Measurements from ENCODE around the gene SLAMF6. TPM values are rescaled to one million over a fixed set of nuclear protein-coding genes. Genes with fewer than 3 reads are reported as not detected.
A peak's percentile ranks its signal among the peaks of the same experiment; 100 is the strongest.

The SLAMF6 gene
- total and polyA plus RNA-seq, 2 donors, result 0.53 to 1.1 TPM

DNA sequence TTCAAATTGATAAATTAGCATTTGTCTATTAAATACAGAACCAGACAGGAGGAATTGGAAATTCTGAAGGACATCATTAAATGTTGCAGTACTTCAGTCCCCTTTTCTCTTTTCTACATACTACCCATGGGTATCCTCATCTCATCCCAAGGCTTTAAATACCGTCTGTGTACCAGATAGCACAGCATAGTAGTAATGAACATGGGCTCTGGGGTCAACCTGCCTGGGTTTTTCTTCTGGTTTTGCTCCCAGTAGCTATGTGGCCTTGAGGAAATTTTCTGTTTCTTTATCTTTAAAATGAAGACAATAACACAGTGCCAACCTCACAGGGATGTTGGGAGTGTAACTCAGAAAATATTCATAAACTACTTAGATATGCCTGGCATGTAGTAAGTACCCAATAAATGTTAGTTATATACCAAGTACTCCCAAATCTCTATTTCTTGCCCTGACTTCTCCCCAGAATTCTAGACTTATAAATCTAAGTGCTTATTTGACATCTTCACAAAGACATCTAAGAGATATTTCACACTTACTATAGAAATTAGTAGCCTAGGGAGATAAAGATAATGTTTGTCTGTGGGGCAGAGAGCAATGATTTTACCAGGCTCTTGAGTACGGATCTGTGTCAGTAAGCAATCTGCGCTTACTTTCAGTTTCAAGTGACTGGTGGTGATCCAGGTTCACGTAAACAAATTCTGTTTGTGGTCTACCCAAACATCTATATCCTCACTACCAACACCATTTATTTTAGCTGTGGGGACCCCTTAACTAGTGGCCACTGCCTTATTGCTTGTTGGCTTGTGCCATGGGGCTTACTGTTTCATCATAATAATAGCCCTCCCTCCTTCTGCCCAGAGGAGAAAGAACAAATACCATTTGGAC is 85.4 kb downstream of the SLAMF6 start:
- Histone ChIP-seq H3K4me3 (ENCODE audit: low read depth, low read length) (no peak overlapping the region), H3K27ac (ENCODE audit: low read depth) (peak overlapping the region; percentile 29), H3K4me1 (ENCODE audit: insufficient read depth) (no peaks in the 10 kb centered on the region), H3K36me3 (ENCODE audit: insufficient read depth) (no peaks in the 10 kb centered on the region)
- 64% methylated on average over 4 of the region's 4 CpGs for WGBS
- no peak for DNase-seq (ENCODE audit: extremely low spot score)

DNA sequence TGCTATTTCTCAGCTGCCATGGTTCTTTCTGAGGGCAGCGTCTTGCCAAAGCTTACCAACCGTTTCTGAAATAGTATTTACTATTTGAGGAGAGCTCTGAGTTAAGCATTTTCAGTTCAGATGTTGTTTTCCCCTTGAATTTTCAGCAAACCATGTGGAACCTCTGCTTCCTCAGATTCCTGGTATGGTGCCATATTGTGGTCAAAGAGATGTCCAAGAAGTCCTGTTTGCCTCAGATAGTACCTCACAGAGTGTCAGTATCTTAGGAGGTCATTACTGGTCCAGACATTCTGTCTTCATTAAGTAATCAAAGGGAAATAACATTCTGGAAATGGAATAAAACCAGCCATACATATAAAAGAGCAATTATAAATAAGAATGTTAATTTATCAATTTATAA is 86.1 kb downstream of the SLAMF6 start:
- Histone ChIP-seq H3K4me3 (ENCODE audit: low read depth, low read length) (no peak overlapping the region), H3K27ac (ENCODE audit: low read depth) (no peak overlapping the region), H3K4me1 (ENCODE audit: insufficient read depth) (no peaks in the 10 kb centered on the region), H3K36me3 (ENCODE audit: insufficient read depth) (no peaks in the 10 kb centered on the region)
- DNase-seq (ENCODE audit: extremely low spot score), result no peak
- 72% methylated on average over 2 of the region's 2 CpGs for WGBS

Other genes with a start within 250 kb of the SLAMF6 start
- 46.7 TPM for gene PEX19, start 238.1 kb downstream of the SLAMF6 start, total RNA-seq
- 55.0 TPM for gene PEX19, start 238.1 kb downstream of the SLAMF6 start, polyA plus RNA-seq
- gene COPA, start 180.0 kb downstream of the SLAMF6 start, total RNA-seq, result 209 TPM
- gene COPA, start 180.0 kb downstream of the SLAMF6 start, polyA plus RNA-seq, result 69.5 TPM
- gene NCSTN, start 179.9 kb downstream of the SLAMF6 start, total RNA-seq, result 45.4 TPM
- 57.5 TPM for gene NCSTN, start 179.9 kb downstream of the SLAMF6 start, polyA plus RNA-seq
- not detected for gene NHLH1, start 156.2 kb downstream of the SLAMF6 start, total RNA-seq
- gene NHLH1, start 156.2 kb downstream of the SLAMF6 start, polyA plus RNA-seq, result 0.05 TPM
- 4.1 TPM for gene VANGL2, start 122.7 kb downstream of the SLAMF6 start, total RNA-seq
- gene VANGL2, start 122.7 kb downstream of the SLAMF6 start, polyA plus RNA-seq, result 7.6 TPM
- gene CD84, start 56.2 kb upstream of the SLAMF6 start, total RNA-seq, result 5.3 TPM
- 1.4 TPM for gene CD84, start 56.2 kb upstream of the SLAMF6 start, polyA plus RNA-seq
- 0.21 TPM for gene SLAMF1, start 123.8 kb upstream of the SLAMF6 start, total RNA-seq
- 0.47 TPM for gene SLAMF1, start 123.8 kb upstream of the SLAMF6 start, polyA plus RNA-seq
- 7.0 TPM for gene CD48, start 188.6 kb upstream of the SLAMF6 start, total RNA-seq
- 7.5 TPM for gene CD48, start 188.6 kb upstream of the SLAMF6 start, polyA plus RNA-seq
- gene SLAMF7, start 216.0 kb upstream of the SLAMF6 start, total RNA-seq, result 1.6 TPM
- gene SLAMF7, start 216.0 kb upstream of the SLAMF6 start, polyA plus RNA-seq, result 1.5 TPM

Measured in urinary bladder (tissue), 4 donors.